Stimulated activated CD8-positive, alpha-beta memory T cell treated with anti-CD3 and anti-CD28 coated beads, Interleukin-4, amount 100 ng/mL, for 4 hours (primary cell): Measurements from ENCODE around the gene TIMP1.

ENCODE experiments used
- DNase-seq, 2 donors: peaks; one replicate each; pipeline ENCODE4 v3.0.0-alpha.2; 2020; ENCODE audit warnings: low read depth in 2 of 2, low spot score in 1 of 2

The TIMP1 gene

DNA sequence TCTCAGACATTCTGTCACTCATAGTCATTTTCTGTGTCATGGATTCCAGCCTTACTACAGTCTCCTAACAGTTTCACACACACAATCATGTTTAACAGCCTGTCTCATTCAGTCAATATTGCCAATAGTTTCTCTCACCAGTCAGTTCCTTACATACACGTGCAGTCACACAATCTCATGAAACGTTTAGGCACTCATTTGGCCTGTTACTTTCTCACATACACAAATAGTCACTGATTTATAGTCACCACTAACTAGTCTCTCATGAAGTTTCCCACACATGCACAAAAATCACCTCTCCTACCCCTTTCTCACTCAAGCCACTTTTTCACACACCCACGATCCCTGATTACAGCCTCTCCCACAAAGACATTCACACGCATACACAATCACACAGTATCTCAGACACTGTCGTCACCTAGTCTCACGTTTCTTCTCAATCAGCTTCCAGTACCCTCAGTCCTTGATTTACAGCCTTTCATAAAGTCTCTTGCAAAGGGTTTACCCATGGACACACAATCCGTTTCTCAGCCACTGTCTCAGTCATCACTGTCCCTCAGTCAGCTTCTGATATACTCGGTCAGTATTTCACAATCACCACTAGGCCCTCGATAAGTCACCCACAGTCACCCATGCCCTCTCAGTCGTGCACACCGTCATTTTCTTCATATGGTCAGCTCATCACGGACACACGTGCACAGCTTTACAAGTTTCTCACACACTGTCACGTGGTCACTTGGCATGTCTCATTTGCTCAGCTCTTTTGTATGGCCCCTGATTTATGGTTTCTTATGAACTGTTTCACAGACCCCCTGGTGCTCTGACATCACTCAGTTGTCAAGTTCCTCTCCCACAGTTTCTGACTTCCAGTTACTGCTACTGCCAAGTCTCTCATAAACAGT lies 51.7 kb downstream of the TIMP1 start:
- DNase-seq = no peak

DNA sequence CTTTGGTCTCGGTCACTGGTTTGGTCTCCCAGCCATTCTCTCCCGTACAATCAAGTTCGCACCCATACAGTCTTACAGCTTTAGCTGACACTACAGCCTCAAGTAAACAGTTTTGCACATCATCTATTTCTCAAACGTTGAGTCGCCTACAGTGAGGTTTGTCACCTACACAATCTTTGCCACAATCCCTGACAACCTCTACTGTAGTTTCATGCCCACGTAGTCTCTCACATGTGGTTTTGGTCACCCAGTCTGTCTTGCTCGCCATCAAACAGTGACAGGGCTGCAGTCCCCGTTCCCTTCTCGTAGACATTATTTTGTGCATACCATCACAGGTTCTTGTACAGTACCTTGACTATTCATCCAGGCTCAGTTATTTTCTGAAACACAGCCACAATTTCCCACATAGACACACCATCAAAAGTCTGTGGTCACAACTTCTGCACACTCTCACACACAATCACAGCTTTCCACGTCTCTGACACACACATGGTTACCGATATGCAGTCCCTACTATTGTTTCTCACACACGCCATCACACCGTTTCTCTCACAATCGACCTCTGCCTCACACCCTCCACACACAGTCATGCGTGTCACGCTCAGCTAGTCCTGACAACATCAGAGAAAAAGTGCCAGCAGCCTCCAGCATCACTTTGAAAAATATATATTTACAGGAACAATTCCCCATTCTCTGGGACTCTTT lies 52.8 kb downstream of the TIMP1 start:
- no peak for DNase-seq
